Endometrium (tissue), 2 donors: ENCODE measurements around the gene MYBPC1.

Experiments
- FAIRE-seq: peaks from 2 replicates; lab custom pipeline; 2012; peaks lifted over from hg19 to GRCh38; lab: Jason Lieb, UNC
- donor health status: control.
- donor health status: control.

The MYBPC1 gene

DNA sequence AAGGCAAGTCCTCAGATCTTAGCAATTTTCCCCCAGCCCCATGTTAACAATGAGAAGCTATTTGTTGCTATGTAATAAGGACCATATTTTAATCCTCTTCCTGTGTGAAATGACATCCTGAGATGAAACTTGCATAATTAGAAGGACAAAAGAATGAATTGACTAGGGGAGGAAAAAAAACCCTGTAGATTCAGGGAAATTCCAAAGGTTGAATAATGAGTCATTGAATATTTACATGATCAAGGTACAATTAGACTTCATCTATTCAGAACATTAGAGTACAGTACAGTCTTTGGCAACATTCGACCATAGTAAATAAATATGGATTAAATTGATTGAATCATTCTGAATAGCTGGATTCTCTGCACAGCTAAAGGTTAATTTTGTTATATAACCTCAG, 9.4 kb downstream of the MYBPC1 start:
- no peak for FAIRE-seq

GRCh38 chr12:101607894-101608293, 13.1 kb downstream of the MYBPC1 start:
- FAIRE-seq: no peak

- no peak for FAIRE-seq
Measured at GRCh38 chr12:101608301-101609133, 13.7 kb downstream of the MYBPC1 start.

- FAIRE-seq: no peak
Measured at GRCh38 chr12:101609198-101609597, 14.4 kb downstream of the MYBPC1 start.

DNA sequence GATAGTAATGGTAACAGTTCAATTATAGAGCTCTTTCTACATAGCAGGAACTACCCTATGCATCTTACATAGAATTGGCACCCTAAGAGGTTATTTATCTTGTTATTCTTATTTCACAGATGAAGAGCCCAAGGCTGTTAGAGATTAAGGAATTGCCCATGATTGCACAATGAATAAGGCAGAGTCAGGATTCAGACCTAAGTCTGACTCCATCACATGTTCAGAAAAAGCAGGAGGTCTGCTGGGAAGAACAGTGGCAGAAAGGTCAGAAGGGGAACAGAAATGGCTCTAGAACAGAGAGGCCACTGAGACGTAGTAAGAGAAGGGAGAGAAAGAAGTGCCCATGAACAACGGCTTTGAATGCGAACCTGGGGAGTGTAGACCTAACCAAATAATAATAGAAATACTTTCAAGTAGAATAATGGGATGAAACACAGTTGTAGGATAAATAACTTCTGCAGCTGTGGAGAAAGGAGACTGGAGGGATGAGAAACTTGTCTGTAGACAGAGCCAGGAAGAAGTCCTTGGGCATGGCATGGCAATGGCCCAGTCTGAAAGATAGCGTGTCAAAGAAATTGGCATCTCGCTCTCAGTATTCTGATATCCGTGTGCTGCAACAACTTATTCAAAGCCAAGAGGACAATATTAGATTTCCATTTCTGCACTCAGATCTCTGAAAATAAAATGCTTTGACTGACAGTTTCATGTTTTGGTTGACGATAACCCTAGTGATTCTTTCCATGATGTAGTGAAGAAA, 17.6 kb downstream of the MYBPC1 start:
- FAIRE-seq: no peak

GRCh38 chr12:101616027-101616494, 21.3 kb downstream of the MYBPC1 start:
- no peak for FAIRE-seq

- FAIRE-seq: no peak
Measured at GRCh38 chr12:101619026-101619786, 24.4 kb downstream of the MYBPC1 start.

- no peak for FAIRE-seq
Measured at GRCh38 chr12:101619858-101620761, 25.3 kb downstream of the MYBPC1 start.

- no peak for FAIRE-seq
Measured at GRCh38 chr12:101620762-101621133, 26.0 kb downstream of the MYBPC1 start.

DNA sequence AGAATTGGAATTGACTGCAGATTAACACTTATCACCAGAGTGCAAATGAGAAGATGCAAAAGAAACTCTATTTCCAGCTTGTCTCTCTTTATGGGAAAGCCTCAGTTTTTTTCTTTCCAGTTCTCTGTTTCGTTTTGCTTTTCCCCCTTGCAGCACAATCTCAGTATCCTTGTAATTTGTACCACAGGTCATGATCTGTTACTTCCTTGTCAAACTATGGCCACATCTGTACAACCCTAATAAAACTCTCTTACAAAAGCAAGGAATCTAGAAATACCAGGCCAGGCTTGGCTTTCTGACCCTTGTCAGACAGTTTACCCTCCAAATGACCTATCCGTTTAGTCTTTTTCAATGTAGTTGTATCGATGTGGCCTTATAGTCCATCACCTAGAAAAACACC, 33.9 kb downstream of the MYBPC1 start:
- no peak for FAIRE-seq

DNA sequence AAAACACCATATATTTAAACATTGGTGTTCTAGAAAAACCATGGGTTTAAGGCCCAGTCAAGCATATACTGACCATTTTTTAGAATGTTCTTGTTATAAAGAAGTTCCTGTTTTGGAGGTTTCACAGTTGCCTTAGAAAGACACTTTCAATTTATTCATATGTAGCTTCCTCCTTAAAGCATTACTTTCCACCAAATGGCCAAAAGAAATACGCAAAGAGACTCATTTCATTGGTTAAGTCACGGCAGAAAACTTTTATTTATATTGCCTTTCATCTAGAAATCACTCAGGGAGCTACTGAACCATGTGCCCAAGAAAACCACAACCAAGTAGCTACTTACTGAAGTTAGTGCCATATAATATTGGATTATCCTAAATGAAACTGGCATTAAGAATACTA, 40.0 kb downstream of the MYBPC1 start:
- FAIRE-seq: no peak

GRCh38 chr12:101637936-101638335, 43.2 kb downstream of the MYBPC1 start:
- FAIRE-seq: no peak

DNA sequence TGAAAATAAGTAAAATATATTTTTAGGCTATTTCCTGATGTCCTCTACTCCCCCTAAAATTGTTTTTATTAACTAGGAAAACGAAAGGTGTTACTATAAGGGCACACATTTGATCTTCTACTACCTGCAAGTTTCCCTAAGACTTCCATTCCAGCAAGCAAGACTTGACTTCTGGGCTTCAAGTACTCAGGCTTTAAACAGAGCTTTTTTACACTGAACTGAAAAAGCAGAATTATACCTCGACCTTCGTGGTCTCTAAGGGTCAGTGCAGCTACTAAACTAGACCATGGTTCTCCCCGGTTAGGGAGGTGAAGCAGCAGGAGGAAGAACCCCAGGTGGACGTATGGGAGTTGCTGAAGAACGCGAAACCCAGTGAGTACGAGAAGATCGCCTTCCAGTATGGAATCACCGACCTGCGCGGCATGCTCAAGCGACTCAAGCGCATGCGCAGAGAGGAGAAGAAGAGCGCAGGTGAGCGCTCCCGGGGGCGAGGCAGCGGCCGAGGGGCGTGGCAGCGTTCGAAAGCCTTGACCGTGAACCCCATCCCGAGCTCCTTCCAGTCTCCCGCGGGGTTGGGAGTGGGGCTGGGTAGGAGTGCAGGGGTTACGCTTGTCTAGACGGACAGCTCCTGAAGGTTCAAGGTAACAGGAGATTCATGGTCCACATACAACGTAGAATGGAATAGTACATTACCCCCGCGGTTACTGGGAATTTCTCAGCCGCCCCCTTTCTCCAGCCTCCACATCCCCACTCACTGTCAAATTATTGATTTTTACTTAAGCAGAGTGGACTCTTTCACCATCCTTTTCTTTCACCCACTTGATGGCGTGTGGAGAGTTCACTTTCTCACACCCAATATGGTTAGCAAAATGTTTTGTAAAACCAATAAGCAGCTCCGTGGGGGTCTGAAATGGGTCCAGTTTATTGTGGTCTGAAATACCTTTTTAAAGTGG, 47.6 kb downstream of the MYBPC1 start:
- FAIRE-seq: no peak

DNA sequence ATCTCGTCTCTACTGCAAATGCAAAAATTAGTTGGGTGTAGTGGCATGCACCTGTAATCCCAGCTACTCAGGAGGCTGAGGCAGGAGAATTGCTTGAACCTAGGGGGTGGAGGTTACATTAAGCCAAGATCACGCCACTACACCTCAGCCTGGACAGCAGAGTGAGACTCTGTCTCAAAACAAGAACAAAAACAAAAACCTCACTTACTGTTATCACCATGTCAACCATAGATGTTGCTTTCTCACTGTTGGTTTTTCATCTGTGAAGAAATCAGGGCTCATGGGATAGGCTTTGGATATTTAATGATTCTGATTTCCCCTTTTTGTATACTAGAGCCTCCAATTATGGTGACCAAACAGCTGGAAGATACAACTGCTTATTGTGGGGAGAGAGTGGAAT, 52.9 kb downstream of the MYBPC1 start:
- FAIRE-seq: no peak

DNA sequence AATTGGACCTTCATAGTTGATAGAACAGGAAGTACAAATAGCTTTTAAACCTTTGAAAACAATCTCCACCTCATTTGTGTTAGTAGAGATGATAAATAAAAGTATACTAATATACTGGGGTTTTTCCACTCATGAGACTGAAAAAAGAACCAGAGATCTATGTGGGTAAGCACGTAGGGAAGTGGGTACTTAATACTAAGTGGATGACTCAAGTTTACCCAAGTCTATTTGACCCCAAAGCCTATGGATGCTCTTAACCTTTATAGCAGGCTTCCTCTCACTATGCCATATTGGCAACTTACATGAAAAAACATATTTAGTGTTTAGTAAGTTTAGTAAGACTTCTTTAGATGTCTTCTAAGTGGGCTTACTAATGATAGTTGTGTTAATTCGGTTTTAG, 53.4 kb downstream of the MYBPC1 start:
- no peak for FAIRE-seq

DNA sequence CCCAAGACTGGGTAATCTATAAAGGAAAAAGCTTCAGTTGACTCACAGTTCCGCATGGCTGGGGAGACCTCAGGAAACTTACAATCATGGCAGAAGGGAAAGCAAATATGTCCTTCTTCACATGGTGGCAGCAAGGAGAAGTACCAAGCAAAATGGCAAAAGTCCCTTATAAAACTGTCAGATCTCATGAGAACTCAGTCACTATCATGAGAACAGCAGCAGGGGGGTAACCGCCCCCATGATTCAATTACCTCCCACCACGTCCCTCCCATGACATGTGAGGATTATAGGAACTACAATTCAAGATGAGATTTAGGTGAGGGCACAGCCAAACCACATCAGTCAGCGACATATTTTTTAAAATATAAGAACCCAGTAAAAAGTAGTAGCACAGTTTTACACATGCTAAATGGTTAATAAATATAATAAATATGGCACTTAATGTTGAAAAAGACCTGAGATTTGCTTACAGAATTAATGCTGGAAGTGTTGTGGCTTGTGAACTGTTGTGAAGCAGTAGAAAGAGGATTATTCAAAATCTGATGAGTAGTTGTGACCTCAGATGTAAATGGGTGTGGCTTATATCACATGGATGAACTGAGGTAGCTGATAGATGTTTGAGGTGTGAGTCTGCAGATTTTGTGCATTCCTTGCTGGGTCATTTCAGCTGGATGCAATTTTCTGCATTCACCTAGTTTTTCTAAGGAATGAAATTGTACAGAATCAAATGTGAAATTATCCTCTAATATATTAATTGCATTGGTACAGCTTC, 55.8 kb downstream of the MYBPC1 start:
- no peak for FAIRE-seq

- no peak for FAIRE-seq
Measured at GRCh38 chr12:101653030-101653429, 58.3 kb downstream of the MYBPC1 start.

GRCh38 chr12:101653503-101653902, 58.7 kb downstream of the MYBPC1 start:
- no peak for FAIRE-seq

GRCh38 chr12:101654442-101654841, 59.7 kb downstream of the MYBPC1 start:
- no peak for FAIRE-seq

- FAIRE-seq: no peak
Measured at GRCh38 chr12:101655393-101655792, 60.6 kb downstream of the MYBPC1 start.
